ENCODE data around the gene WDR12. TPM values are rescaled to one million over a fixed set of nuclear protein-coding genes. Genes with fewer than 3 reads are reported as not detected.
"Not testable (repeated sequence)": the region's sequence is repeated elsewhere in the genome, so short reads cannot be mapped to it uniquely, and the experiment has no call there.

WDR12 gene
- total and polyA plus RNA-seq, 4 donors: 4.3 to 25.2 (median 12.5) TPM

DNA sequence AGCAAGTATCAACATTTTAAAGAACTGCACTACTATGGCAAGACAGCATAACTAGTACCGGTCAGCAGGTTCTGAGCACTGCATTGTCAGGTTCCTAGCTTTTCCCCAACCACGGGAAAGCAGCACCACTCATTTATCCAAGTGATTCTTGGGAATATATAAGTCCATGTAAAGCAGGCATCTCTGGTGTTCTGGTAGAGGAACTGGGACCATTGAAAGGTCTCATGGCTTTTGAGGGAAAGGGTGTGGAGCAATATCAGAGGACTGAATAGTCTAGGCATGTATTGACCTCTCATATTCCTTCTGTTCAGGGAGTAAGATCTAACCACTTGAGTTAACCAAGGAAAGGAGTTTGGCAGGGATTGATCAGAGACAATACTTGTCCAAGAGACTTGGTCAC is 33.8 kb downstream of the WDR12 start:
- Histone ChIP-seq H3K36me3 (ENCODE audit: control insufficient read depth in 1 of 2, insufficient read depth in 2 of 2, low read length in 1 of 2) (no peaks in the 10 kb centered on the region), H3K4me3 (ENCODE audit: low read length in 2 of 2) (no peak overlapping the region), H3K27ac (ENCODE audit: low read depth in 1 of 2, low read length in 2 of 2) (no peak overlapping the region), H3K4me1 (ENCODE audit: control insufficient read depth in 1 of 2, insufficient read depth in 2 of 2, low read length in 2 of 2) (no peaks in the 10 kb centered on the region), H3K9me3 (ENCODE audit: control insufficient read depth, low read length) (no peaks in the 10 kb centered on the region), H3K27me3 (ENCODE audit: control insufficient read depth in 1 of 2, insufficient read depth in 2 of 2, low read length in 1 of 2) (no peaks in the 10 kb centered on the region)
- intact Hi-C loops (cut with DNase I): loop anchor here in 1 of 2 donors (10.0 kb wide), 1 partner anchor 293 kb away; no protein-coding TSS in a partner anchor
- DNase-seq (no peak), ATAC-seq (ENCODE audit: low FRiP score) (no peak)
- 98 to 99% methylated on average over 2 of the region's 2 CpGs for WGBS, 2 donors

DNA sequence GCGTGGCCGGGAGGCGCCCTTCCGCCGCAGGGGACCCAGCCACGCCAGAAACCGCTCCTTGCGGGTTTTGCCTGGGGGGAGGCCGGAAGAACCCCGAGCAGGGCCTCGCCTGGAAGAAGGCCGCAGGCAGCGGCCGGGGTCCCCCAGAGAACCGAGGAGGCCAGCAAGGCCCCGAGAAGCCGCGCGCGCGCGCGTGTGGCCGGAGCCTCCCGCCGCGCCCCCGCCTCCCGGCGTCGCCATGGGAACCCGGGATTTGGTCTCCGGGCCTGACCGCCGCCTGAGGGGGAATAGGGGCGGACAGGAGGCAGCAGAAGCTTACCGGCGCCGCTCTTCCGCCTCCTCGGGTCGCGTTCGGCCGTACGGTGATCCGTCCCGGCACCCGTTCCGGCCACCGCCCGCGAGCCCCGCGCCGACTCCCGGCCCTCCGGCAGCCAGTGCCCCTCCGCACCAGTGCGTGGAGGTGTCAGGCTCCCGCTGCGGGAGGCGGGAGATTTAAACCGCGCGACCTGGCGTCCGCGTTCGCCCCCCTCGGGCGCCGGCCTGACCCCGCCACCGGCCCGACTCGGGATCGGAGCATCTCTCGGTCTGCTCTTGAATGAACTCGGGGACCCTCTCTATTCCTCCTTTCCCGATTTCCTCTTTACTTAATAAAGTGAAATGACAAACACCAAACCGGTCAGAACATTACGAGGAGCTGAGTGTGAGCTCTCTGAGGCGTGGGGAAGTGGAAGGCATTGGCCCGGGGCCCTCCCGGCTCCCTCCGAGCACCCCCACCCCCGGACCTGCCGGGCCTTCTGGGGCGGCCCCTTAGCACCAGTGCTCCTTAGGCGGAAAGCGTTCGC is 40.0 kb downstream of the WDR12 start, which contains the start of gene ICA1L:
ICA1L (minus strand) TSS at position 467 of the 842 bp plus-strand sequence. CDS start 42,757 bp downstream, outside the sequence.
- H3K4me3 ChIP-seq (ENCODE audit: low read length in 2 of 2): peak within 1 kb of the TSS; percentile 68 to 75
- H3K36me3 ChIP-seq (ENCODE audit: control insufficient read depth in 1 of 2, insufficient read depth in 2 of 2, low read length in 1 of 2): no peaks in the 10 kb centered on the region
- peak; percentile 74 to 92 for DNase-seq
- ATAC-seq (ENCODE audit: low FRiP score): peak; percentile 91
- peak within 1 kb of the TSS in 1 of 2 donors; percentile 10 for H3K27ac ChIP-seq (ENCODE audit: low read depth in 1 of 2, low read length in 2 of 2)
- no peaks in the 10 kb centered on the region for H3K9me3 ChIP-seq (ENCODE audit: control insufficient read depth, low read length)
- 1% methylated on average over 52 to 93 of the region's 93 CpGs for WGBS, 2 donors
- no peaks in the 10 kb centered on the region for H3K27me3 ChIP-seq (ENCODE audit: control insufficient read depth in 1 of 2, insufficient read depth in 2 of 2, low read length in 1 of 2)
- intact Hi-C loops (cut with DNase I): loop anchor here (2.0 to 10.0 kb wide), 2 partner anchors 283 to 287 kb away; no protein-coding TSS in a partner anchor
- H3K4me1 ChIP-seq (ENCODE audit: control insufficient read depth in 1 of 2, insufficient read depth in 2 of 2, low read length in 2 of 2): no peaks in the 10 kb centered on the region

DNA sequence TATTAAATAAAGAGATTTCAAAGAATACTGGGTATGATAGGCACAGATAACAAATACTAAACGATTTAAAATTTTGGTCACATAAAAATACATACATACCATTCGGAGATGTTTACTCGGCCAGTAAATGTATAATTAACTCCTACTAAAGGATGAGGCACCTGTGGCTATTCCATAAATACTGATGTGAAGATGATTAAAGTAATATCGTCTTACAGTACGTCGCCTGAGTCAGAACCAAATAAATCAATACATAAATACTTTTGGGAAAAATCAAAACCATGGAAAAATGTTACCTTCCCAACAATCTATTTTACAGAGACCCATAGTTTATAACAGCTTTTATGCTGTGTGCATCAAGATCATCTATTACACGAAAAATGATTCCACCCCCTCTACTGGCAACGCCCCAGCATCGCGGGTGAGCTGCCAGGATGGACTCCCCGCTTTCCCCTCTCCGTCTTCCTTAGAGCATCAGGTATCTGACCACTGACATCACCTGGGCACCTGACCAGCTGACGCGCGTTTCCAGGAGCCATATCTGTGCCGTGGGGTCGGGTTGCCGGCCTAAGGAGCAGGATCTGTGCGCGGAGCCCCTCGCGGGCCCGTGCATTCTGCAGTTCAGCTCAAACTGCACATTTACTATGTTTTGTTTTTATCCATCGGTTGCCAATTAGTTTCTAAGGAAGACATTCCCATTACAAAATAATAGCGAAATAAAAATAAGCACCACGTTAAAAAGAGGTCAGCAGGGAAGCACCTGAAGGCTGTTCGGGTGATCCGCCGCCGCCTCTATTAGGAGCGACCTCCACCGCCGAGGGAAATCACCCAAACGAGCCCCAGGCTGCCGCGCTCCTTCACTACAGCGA is 40.8 kb downstream of the WDR12 start:
- Histone ChIP-seq H3K4me3 (ENCODE audit: low read length in 2 of 2) (peak overlapping the region; percentile 68 to 75), H3K9me3 (ENCODE audit: control insufficient read depth, low read length) (no peaks in the 10 kb centered on the region), H3K27ac (ENCODE audit: low read depth in 1 of 2, low read length in 2 of 2) (peak overlapping the region in 1 of 2 donors; percentile 10), H3K27me3 (ENCODE audit: control insufficient read depth in 1 of 2, insufficient read depth in 2 of 2, low read length in 1 of 2) (no peaks in the 10 kb centered on the region), H3K36me3 (ENCODE audit: control insufficient read depth in 1 of 2, insufficient read depth in 2 of 2, low read length in 1 of 2) (no peaks in the 10 kb centered on the region), H3K4me1 (ENCODE audit: control insufficient read depth in 1 of 2, insufficient read depth in 2 of 2, low read length in 2 of 2) (no peaks in the 10 kb centered on the region)
- intact Hi-C loops (cut with DNase I): loop anchor here (2.0 to 10.0 kb wide), 2 partner anchors 282 to 286 kb away; no protein-coding TSS in a partner anchor
- peak; percentile 70 to 84 for DNase-seq
- peak; percentile 82 for ATAC-seq (ENCODE audit: low FRiP score)
- WGBS, 2 donors: 4% methylated on average over 37 of the region's 37 CpGs

DNA sequence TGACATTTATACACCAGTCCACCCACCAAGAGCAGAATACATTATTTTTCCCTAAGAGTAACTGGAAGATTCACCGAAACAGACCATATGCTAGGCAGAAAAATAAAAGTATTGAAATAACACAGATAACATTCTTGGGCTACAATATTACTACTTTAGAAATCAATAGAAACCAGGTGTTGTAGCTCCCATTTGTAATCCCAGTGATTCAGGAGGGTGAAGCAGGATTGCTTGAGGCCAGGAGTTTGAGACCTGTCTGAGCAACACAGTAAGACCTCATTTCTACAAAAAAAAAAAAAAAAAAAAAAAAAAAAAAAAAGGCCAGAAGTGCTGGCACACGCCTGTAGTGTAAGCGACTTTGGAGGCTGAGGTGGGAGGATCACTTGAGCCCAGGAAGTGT is 49.5 kb downstream of the WDR12 start:
- 95% methylated on average over 3 of the region's 3 CpGs for WGBS, 2 donors
- no peak for ATAC-seq (ENCODE audit: low FRiP score)
- DNase-seq: no peak
- H3K9me3 ChIP-seq (ENCODE audit: control insufficient read depth, low read length): no peaks in the 10 kb centered on the region
- no peak overlapping the region for H3K27ac ChIP-seq (ENCODE audit: low read depth in 1 of 2, low read length in 2 of 2)
- no peaks in the 10 kb centered on the region for H3K4me1 ChIP-seq (ENCODE audit: control insufficient read depth in 1 of 2, insufficient read depth in 2 of 2, low read length in 2 of 2)
- no peaks in the 10 kb centered on the region for H3K36me3 ChIP-seq (ENCODE audit: control insufficient read depth in 1 of 2, insufficient read depth in 2 of 2, low read length in 1 of 2)
- no peaks in the 10 kb centered on the region for H3K27me3 ChIP-seq (ENCODE audit: control insufficient read depth in 1 of 2, insufficient read depth in 2 of 2, low read length in 1 of 2)
- no peak overlapping the region for H3K4me3 ChIP-seq (ENCODE audit: low read length in 2 of 2)
- intact Hi-C loops (cut with DNase I): no loop called here

DNA sequence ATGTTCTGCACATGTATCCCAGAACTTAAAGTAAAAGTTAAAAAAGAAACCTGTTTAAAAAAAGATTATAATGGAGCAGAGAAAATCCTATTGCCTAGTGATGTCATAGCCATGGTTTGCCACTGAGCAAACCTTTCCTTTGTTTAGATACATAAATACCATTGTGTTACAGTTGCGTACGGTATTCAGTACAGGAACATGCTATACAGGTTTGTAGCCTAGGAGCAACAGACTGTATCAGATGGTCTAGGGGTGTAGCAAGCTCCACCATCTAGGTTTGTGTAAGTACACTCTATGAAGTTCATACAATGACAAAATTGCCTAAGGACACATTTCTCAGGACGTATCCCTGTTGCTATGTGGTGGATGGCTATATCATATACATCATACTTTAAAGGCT is 52.9 kb downstream of the WDR12 start:
- Histone ChIP-seq H3K27ac (ENCODE audit: low read depth in 1 of 2, low read length in 2 of 2) (no peak overlapping the region), H3K36me3 (ENCODE audit: control insufficient read depth in 1 of 2, insufficient read depth in 2 of 2, low read length in 1 of 2) (no peaks in the 10 kb centered on the region), H3K27me3 (ENCODE audit: control insufficient read depth in 1 of 2, insufficient read depth in 2 of 2, low read length in 1 of 2) (no peaks in the 10 kb centered on the region), H3K4me1 (ENCODE audit: control insufficient read depth in 1 of 2, insufficient read depth in 2 of 2, low read length in 2 of 2) (no peaks in the 10 kb centered on the region), H3K9me3 (ENCODE audit: control insufficient read depth, low read length) (no peaks in the 10 kb centered on the region), H3K4me3 (ENCODE audit: low read length in 2 of 2) (no peak overlapping the region)
- 83 to 95% methylated on average over 3 of the region's 3 CpGs for WGBS, 2 donors
- DNase-seq: no peak
- no peak for ATAC-seq (ENCODE audit: low FRiP score)
- intact Hi-C loops (cut with DNase I): no loop called here

DNA sequence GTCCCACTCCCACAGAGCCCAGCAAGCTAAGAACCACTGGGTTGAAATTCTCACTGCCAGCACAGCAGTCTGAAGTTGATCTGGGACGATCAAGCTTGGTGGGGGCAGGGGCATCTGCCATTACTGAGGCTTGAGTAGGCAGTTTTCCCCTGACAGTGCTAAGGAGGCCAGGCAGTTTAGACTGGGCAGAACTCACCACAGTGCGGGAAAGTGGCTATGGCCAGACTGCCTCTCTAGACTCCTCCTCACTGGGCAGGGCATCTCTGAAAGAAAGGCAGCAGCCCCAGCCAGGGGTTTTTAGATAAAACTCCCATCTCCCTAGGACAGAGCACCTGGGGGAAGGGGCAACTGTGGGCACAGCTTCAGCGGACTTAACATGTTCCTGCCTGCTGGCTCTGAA is 62.1 kb downstream of the WDR12 start:
- H3K4me1 ChIP-seq (ENCODE audit: control insufficient read depth in 1 of 2, insufficient read depth in 2 of 2, low read length in 2 of 2); H3K9me3 ChIP-seq (ENCODE audit: control insufficient read depth, low read length); H3K4me3 ChIP-seq (ENCODE audit: low read length in 2 of 2); H3K36me3 ChIP-seq (ENCODE audit: control insufficient read depth in 1 of 2, insufficient read depth in 2 of 2, low read length in 1 of 2); H3K27me3 ChIP-seq (ENCODE audit: control insufficient read depth in 1 of 2, insufficient read depth in 2 of 2, low read length in 1 of 2); ATAC-seq (ENCODE audit: low FRiP score); DNase-seq; H3K27ac ChIP-seq (ENCODE audit: low read depth in 1 of 2, low read length in 2 of 2); intact Hi-C loops (cut with DNase I): not testable (repeated sequence)
- WGBS, 2 donors: 59 to 72% methylated on average over 3 of the region's 3 CpGs

DNA sequence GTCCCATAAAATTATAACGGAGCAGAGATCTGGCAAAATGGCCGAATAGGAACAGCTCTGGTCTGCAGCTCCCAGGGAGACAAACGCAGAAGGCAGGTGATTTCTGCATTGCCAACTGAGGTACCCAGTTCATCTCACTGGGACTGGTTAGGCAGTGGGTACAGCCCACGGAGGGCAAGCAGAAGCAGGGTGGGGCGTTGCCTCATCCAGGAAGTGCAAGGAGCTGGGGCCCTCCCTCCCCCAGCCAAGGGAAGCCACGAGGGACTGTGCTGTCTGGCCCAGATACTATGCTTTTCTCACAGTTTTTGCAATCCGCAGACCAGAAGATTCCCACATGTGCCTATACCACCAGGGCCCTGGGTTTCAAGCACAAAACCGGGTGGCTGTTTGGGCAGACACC is 62.7 kb downstream of the WDR12 start:
- no peak for ATAC-seq (ENCODE audit: low FRiP score)
- no peaks in the 10 kb centered on the region for H3K27me3 ChIP-seq (ENCODE audit: control insufficient read depth in 1 of 2, insufficient read depth in 2 of 2, low read length in 1 of 2)
- no peak overlapping the region for H3K4me3 ChIP-seq (ENCODE audit: low read length in 2 of 2)
- no peaks in the 10 kb centered on the region for H3K4me1 ChIP-seq (ENCODE audit: control insufficient read depth in 1 of 2, insufficient read depth in 2 of 2, low read length in 2 of 2)
- peak in 1 of 2 donors; percentile 64 for DNase-seq
- H3K36me3 ChIP-seq (ENCODE audit: control insufficient read depth in 1 of 2, insufficient read depth in 2 of 2, low read length in 1 of 2): no peaks in the 10 kb centered on the region
- H3K27ac ChIP-seq (ENCODE audit: low read depth in 1 of 2, low read length in 2 of 2): no peak overlapping the region
- 72 to 76% methylated on average over 8 of the region's 8 CpGs for WGBS, 2 donors
- no peaks in the 10 kb centered on the region for H3K9me3 ChIP-seq (ENCODE audit: control insufficient read depth, low read length)
- intact Hi-C loops (cut with DNase I): no loop called here

DNA sequence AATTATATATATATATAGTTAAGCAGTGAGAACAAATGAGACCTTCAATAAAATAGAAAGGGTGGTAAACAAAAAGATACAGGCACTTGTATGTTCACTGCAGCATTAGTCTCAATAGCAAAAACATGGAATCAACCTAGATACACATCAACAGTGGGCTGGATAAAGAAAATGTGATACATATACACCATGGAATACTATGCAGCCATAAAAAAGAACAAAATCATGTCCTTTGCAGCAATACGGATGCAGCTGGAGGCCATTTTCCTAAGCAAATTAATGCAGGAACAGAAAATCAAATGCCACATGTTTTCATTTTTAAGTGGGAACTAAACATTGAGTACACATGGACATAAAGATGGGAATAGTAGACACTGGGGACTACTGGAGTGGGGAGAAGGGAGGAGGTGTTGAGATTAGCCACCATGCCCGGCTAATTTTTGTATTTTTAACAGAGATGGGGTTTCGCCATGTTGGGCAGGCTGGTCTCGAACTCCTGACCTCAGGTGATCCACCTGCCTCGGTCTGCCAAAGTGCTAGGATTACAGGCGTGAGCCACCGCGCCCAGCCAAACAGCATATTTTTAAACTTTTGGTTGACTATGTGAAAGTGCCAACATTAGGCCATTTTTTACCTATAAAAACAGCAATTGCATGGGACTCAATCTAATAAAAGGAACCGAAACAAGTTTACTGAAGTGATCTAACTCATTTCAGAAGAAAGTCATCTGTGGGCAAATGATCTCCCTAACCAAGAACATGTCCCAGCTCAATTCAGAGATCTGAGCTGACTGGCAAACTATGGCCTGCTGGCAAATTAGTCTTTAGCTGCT is 63.6 kb downstream of the WDR12 start:
- no peaks in the 10 kb centered on the region for H3K27me3 ChIP-seq (ENCODE audit: control insufficient read depth in 1 of 2, insufficient read depth in 2 of 2, low read length in 1 of 2)
- 91 to 98% methylated on average over 9 of the region's 9 CpGs for WGBS, 2 donors
- no peak for ATAC-seq (ENCODE audit: low FRiP score)

More for the DNA sequence above, 63.6 kb downstream of the WDR12 start:
- peaks cover 6% of the 10 kb centered on the region for H3K9me3 ChIP-seq (ENCODE audit: control insufficient read depth, low read length)
- no peak overlapping the region for H3K4me3 ChIP-seq (ENCODE audit: low read length in 2 of 2)
- no peak overlapping the region for H3K27ac ChIP-seq (ENCODE audit: low read depth in 1 of 2, low read length in 2 of 2)
- H3K36me3 ChIP-seq (ENCODE audit: control insufficient read depth in 1 of 2, insufficient read depth in 2 of 2, low read length in 1 of 2): no peaks in the 10 kb centered on the region
- intact Hi-C loops (cut with DNase I): no loop called here
- no peak for DNase-seq
- no peaks in the 10 kb centered on the region for H3K4me1 ChIP-seq (ENCODE audit: control insufficient read depth in 1 of 2, insufficient read depth in 2 of 2, low read length in 2 of 2)
